Hematopoietic multipotent progenitor cell treated with erythropoietin and hydrocortisone succinate and interleukin-3 and kit ligand, for 17 days (in vitro differentiated cells): ENCODE data around the gene RIPK1.

ENCODE experiments used
- DNase-seq: peaks from one replicate; pipeline ENCODE4 v3.0.0-alpha.2; 2015; ENCODE audit warnings: low spot score

The RIPK1 gene

DNA sequence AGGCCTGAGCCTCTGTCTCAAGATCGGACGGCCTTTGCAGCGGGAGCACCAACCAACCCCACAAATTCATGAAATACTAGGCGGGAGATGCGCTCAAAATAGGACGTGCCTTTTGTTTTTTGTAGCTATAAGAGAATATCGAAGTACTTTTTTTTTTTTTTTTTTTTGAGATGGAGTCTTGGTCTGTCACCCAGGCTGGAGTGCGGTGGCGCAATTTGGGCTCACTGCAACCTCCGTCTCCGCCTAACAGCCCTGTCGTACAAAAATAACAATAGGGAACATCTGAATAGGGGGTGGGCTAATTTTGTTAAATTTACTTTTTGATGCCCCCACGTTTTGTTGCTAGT lies 94.9 kb downstream of the RIPK1 start:
- DNase-seq, result no peak

DNA sequence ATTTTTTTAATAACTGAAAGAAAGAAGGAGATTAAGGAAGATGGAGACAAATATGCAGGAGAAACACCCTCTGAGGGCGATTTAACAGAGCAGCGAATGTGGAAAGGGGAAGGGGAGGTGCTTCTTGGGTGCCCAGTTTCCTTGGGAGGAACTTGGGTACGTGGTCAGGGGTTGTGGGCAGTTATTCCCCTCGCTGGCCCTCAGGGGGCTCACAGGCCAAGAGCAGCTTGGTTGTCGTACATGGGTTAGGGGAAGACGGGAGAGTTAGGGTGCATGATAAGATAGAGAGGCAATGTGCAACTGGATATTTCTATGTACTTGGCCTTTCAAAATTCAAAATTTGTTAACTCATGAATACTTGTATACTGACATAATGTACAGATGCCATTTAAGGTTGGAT lies 96.1 kb downstream of the RIPK1 start:
- DNase-seq, result no peak
